Activated T-cell treated with anti-CD3 and anti-CD28 coated beads, Interleukin-2, amount 50 U/mL, for 1 hour (primary cell): ENCODE data around the gene C19orf12.

Source experiments
- DNase-seq: peaks from one replicate; pipeline ENCODE4 v3.0.0-alpha.2; 2020

The C19orf12 gene

GRCh38 chr19:29714953-29715700 lies at the start of gene C19orf12:
Gene C19orf12 (minus strand): TSS chr19:29715261. CDS start chr19:29708413, 6,848 bp downstream.
- no peak for DNase-seq

- DNase-seq = no peak
These were observed 49.3 kb upstream of the C19orf12 start for GRCh38 chr19:29764361-29764760.

GRCh38 chr19:29763196-29763595 lies 48.1 kb upstream of the C19orf12 start:
- no peak for DNase-seq

- DNase-seq = no peak
These were observed 46.6 kb upstream of the C19orf12 start for GRCh38 chr19:29761575-29762232.

GRCh38 chr19:29760752-29761502 lies 45.9 kb upstream of the C19orf12 start:
- no peak for DNase-seq

GRCh38 chr19:29759359-29759758 lies 44.3 kb upstream of the C19orf12 start:
- no peak for DNase-seq

- DNase-seq = no peak
These were observed 43.8 kb upstream of the C19orf12 start for GRCh38 chr19:29758863-29759262.

GRCh38 chr19:29757551-29757950 lies 42.5 kb upstream of the C19orf12 start:
- no peak for DNase-seq

- DNase-seq = no peak
These were observed 38.9 kb upstream of the C19orf12 start for GRCh38 chr19:29753934-29754305.

GRCh38 chr19:29753190-29753933 lies 38.3 kb upstream of the C19orf12 start:
- DNase-seq = no peak

- DNase-seq = no peak
These were observed 37.5 kb upstream of the C19orf12 start for GRCh38 chr19:29752450-29753025.

GRCh38 chr19:29751932-29752331 lies 36.9 kb upstream of the C19orf12 start:
- DNase-seq = no peak

- DNase-seq = no peak
These were observed 34.9 kb upstream of the C19orf12 start for GRCh38 chr19:29750001-29750400.

- no peak for DNase-seq
These were observed 34.2 kb upstream of the C19orf12 start for GRCh38 chr19:29748996-29749849.

- DNase-seq = no peak
These were observed 30.2 kb upstream of the C19orf12 start for GRCh38 chr19:29745253-29745652.

GRCh38 chr19:29743681-29744080 lies 28.6 kb upstream of the C19orf12 start:
- no peak for DNase-seq

GRCh38 chr19:29741776-29742175 lies 26.7 kb upstream of the C19orf12 start:
- no peak for DNase-seq

- no peak for DNase-seq
These were observed 26.2 kb upstream of the C19orf12 start for GRCh38 chr19:29741226-29741625.

- no peak for DNase-seq
These were observed 22.5 kb upstream of the C19orf12 start for GRCh38 chr19:29737461-29738000.

GRCh38 chr19:29735829-29736228 lies 20.8 kb upstream of the C19orf12 start:
- no peak for DNase-seq

GRCh38 chr19:29731331-29731850 lies 16.3 kb upstream of the C19orf12 start:
- DNase-seq = no peak
